Adipocyte (in vitro differentiated cells): Measurements from ENCODE around the gene ZNF85.
"Not testable (repeated sequence)": the region's sequence is repeated elsewhere in the genome, so short reads cannot be mapped to it uniquely, and the experiment has no call there.

Experiments used
- DNase-seq: peaks from one replicate; pipeline ENCODE4 v3.0.0-alpha.2; 2015; ENCODE audit warnings: low read depth
- H3K27me3 ChIP-seq: replicated peaks from 2 replicates; pipeline ENCODE4 v1.7.0; 2013; ENCODE audit warnings: mild to moderate bottlenecking, low read length, moderate library complexity; ENCODE audit not compliant: control insufficient read depth, insufficient read depth
- H3K36me3 ChIP-seq: 2 replicates; pipeline ENCODE4 v1.7.0; 2013; ENCODE audit warnings: low read length, mild to moderate bottlenecking, moderate library complexity; ENCODE audit not compliant: control insufficient read depth, insufficient read depth, severe bottlenecking
- H3K4me1 ChIP-seq: 2 replicates; pipeline ENCODE4 v1.7.0; 2013; ENCODE audit warnings: mild to moderate bottlenecking, low read length, moderate library complexity; ENCODE audit not compliant: control insufficient read depth, insufficient read depth
- H3K4me3 ChIP-seq: 2 replicates; pipeline ENCODE4 v1.7.0; 2013; ENCODE audit warnings: mild to moderate bottlenecking, low read length, moderate library complexity
- H3K9ac ChIP-seq: 2 replicates; pipeline ENCODE4 v1.7.0; 2013; ENCODE audit warnings: mild to moderate bottlenecking, low read length, moderate library complexity
- H3K9me3 ChIP-seq: 2 replicates; pipeline ENCODE4 v1.7.0; 2013; ENCODE audit warnings: mild to moderate bottlenecking, low read length, moderate library complexity; ENCODE audit not compliant: control insufficient read depth

ZNF85 gene

DNA sequence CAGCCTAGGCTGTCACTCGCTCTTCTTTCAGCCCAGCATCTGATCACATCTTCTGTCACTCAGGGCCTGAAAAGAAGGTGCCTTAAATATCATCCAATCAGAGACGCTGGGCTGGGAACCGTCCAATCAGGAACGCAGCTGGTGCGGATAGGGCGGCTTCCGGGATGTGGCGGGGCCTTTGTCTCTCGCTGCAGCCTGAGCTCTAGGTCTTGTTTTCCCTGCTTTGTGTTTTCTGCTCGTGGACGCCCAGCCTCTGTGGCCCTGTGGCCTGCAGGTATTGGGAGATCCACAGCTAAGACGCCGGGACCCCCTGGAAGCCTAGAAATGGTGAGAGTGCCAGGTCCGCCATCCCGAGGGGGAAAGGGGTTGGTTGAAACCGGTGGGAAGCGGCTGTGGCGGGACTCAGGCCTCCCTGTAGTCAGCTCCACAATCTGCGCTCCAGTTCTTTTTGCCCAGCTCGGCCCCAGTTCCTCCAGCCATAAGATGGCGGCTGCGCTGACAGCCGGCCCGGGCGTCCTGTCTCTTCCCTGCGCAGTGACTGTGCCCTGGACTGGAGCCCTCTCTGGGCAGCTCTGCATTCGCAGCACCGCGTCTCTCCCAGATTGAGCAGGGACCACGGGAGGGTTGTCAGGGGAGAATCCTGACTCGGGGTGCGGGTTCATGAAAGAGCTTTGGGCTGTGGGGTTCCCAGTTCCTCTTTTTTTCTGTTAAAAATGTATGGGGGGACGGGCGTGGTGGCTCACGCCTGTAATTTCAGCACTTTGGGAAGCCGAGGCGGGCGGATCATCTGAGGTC lies at the start of gene ZNF85:
ZNF85 (plus strand) TSS at position 175 of the 795 bp plus-strand sequence; CDS start at position 325, 150 bp downstream.
- H3K9ac ChIP-seq = peak within 1 kb of the TSS; percentile 86
- DNase-seq = peak; percentile 94
- H3K36me3 ChIP-seq = no peaks in the 10 kb centered on the region
- H3K4me1 ChIP-seq = peaks cover 2% of the 10 kb centered on the region
- H3K9me3 ChIP-seq = no peaks in the 10 kb centered on the region
- H3K27me3 ChIP-seq = no peaks in the 10 kb centered on the region
- H3K4me3 ChIP-seq = peak within 1 kb of the TSS; percentile 88

DNA sequence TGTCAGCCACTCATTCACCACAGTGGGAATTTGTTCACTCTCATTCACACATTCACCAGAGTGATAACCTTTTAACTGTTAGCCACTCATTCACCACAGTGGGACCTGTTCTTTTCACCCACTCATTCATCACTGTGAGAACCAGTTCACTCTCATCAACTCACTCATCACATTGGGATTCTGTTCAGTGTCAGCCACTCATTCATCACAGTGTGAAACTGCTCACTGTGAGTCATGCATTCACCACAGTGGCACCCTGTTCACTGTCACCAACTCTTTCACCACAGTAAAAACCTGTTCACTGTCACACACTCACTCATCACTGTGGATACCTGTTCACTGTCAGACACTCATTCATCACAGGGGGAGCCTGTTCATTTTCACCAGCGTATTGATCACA lies 43.5 kb upstream of the ZNF85 start:
- no peaks in the 10 kb centered on the region for H3K4me1 ChIP-seq
- no peaks in the 10 kb centered on the region for H3K36me3 ChIP-seq
- no peak for DNase-seq
- peaks cover 14% of the 10 kb centered on the region for H3K9me3 ChIP-seq
- H3K9ac ChIP-seq = no peak overlapping the region
- H3K4me3 ChIP-seq = no peak overlapping the region
- H3K27me3 ChIP-seq = no peaks in the 10 kb centered on the region

DNA sequence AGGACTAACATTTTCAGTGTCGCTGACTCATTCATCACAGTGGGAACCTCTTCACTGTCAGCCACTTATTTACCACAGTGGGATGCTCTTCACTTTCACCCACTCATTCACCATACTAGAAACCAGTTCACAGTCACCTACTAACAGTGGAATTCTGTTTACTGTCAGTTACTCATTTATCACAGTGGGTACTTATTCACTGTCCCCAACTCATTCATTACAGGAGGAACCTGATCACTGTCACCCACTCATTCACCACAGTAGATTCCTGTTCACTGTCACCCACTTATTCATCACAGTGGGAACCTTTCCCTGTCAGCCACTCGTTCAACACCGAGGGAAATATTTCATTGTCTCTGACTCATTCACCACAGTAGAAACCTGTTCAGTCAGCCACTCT lies 10.1 kb upstream of the ZNF85 start:
- Histone ChIP-seq H3K4me3 (no peak overlapping the region), H3K27me3 (no peaks in the 10 kb centered on the region), H3K9ac (no peak overlapping the region), H3K9me3 (no peaks in the 10 kb centered on the region), H3K36me3 (no peaks in the 10 kb centered on the region), H3K4me1 (no peaks in the 10 kb centered on the region)
- no peak for DNase-seq

DNA sequence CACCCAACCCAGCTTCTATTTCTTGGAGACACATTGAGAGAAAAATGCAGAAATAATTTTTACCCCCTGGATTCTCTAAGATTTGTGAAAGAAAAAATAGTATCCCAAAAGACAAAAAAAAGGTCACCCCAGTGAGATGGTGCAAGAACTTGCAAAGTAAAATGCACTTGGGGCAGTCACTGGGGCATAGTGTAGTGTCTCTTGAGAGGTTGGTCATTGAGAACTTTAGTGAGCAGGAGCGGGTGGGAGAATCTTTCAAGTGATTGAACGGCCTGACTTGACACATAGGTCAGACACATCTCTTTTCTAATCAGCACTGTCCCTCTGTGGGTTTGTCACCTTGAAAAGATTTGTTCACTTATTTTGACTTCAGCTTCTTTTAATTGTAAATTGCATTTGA lies 2.4 kb downstream of the ZNF85 start:
- no peak overlapping the region for H3K4me3 ChIP-seq
- peaks cover 2% of the 10 kb centered on the region for H3K4me1 ChIP-seq
- H3K36me3 ChIP-seq = no peaks in the 10 kb centered on the region
- no peaks in the 10 kb centered on the region for H3K27me3 ChIP-seq
- no peaks in the 10 kb centered on the region for H3K9me3 ChIP-seq
- H3K9ac ChIP-seq = no peak overlapping the region
- DNase-seq = no peak

DNA sequence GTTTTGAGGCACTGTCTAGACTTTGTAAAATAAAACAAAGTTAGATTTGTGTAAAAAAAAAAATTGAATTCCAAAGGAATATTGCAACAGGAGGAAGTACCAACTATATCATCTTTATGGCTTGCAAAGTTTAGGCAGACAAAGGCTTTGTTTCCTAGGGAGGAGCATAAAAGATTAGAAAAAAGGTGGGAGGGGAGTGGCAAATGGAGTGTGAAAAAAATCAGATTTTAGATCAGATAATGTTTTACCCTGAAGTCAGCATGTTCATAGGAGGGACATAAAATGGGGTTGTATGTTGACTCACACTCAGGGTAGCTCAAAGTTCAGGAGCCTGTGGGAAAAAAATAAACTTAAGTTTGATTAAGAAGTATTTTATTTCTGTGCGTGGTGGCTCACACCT lies 3.7 kb downstream of the ZNF85 start:
- H3K4me1 ChIP-seq = peaks cover 2% of the 10 kb centered on the region
- H3K4me3 ChIP-seq = no peak overlapping the region
- no peak overlapping the region for H3K9ac ChIP-seq
- no peaks in the 10 kb centered on the region for H3K9me3 ChIP-seq
- no peaks in the 10 kb centered on the region for H3K27me3 ChIP-seq
- H3K36me3 ChIP-seq = no peaks in the 10 kb centered on the region
- no peak for DNase-seq

DNA sequence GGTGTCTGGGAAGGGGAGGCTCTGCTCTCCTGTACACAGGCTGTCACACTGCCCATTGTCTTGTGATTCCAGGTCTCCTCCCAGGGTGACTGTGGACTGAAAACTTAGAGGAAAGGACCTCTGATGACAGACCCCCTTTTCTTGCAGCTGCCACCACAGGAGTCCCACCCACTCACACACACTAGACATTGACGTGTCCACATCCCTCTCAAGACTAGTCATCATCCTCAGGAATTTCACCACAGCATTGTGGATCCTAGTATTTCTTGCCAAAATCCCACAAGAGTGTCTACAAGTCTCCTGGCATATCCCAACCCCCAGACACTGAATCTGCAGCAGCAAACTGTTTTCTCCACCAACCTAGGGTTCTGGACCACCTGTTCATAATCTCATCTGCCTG lies 5.3 kb downstream of the ZNF85 start:
- H3K27me3 ChIP-seq = no peaks in the 10 kb centered on the region
- no peak overlapping the region for H3K9ac ChIP-seq
- no peak overlapping the region for H3K4me3 ChIP-seq
- H3K36me3 ChIP-seq = no peaks in the 10 kb centered on the region
- H3K4me1 ChIP-seq = peaks cover 2% of the 10 kb centered on the region
- no peaks in the 10 kb centered on the region for H3K9me3 ChIP-seq
- DNase-seq = peak; percentile 43

DNA sequence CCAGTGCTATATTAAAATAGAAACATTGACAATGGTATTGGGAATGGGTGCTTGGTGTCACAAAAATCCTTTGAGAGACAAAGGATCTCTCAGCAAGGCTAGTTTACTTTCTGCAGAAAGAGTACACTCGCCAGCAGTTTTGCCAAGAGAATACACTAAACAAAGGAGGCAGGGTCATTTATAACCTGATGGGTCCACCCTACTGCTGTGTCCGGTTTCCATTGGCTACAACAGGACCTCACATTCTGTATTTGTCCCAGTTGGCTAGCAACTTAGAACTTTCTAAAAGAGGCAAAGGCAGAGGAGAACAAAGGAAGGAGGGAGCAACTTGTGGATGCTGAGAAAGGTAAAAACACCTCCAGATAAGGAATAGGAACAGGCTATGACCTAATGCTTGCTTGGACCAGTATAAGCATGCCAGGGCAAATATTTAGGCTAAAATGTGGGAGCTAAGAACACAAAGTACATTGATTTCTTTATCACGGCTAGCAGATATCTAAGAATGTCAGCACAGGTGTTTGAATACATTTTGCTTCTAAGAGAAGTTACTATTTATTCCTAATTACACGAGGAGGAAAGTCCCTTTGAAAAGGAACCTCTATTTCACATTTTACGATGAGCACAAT lies 13.4 kb downstream of the ZNF85 start:
- not testable (repeated sequence) for H3K9me3 ChIP-seq, H3K4me3 ChIP-seq, DNase-seq, H3K9ac ChIP-seq, H3K4me1 ChIP-seq, H3K27me3 ChIP-seq
- H3K36me3 ChIP-seq = peaks cover 38% of the 10 kb centered on the region

DNA sequence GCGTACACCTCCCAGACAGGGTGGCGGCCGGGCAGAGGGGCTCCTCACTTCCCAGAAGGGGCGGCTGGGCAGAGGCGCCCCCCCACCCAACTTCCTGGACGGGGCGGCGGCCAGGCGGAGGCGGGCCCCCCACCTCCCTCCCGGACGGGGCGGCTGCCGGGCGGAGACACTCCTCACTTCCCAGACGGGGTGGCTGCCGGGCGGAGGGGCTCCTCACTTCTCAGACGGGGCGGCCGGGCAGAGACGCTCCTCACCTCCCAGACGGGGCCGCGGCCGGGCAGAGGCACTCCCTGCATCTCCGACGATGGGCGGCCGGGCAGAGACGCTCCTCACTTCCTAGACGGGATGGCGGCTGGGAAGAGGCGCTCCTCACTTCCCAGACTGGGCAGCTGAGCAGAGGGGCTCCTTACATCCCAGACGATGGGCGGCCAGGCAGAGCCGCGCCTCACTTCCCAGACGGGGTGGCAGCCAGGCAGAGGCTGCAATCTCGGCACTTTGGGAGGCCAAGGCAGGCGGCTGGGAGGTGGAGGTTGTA lies 29.6 kb downstream of the ZNF85 start:
- peaks cover 39% of the 10 kb centered on the region for H3K9me3 ChIP-seq
- DNase-seq, H3K4me3 ChIP-seq: not testable (repeated sequence)

DNA sequence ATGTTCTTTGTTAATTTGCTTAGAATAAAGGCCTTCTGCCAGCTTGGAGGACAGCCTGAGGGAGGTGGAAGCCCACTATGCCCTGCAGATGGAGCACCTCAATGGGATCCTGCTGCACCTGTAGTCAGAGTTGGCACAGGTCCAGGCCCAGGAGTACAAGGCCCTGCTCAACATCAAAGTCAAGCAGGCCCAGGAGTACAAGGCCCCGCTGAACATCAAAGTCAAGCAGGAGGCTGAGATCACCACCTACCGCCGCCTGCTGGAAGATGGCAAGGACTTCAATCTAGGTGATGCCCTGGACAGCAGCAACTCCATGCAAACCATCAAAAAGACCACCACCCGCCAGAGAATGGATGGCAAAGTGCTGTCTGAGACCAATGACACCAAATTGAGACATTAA lies 41.7 kb downstream of the ZNF85 start:
- Histone ChIP-seq H3K36me3 (no peaks in the 10 kb centered on the region), H3K4me3 (no peak overlapping the region), H3K4me1 (no peaks in the 10 kb centered on the region), H3K9me3 (peaks cover 8% of the 10 kb centered on the region), H3K27me3 (no peaks in the 10 kb centered on the region), H3K9ac (no peak overlapping the region)
- DNase-seq = no peak

More for the DNA sequence above, 29.6 kb downstream of the ZNF85 start:
- H3K36me3 ChIP-seq = peaks cover 20% of the 10 kb centered on the region
- not testable (repeated sequence) for H3K4me1 ChIP-seq, H3K9ac ChIP-seq, H3K27me3 ChIP-seq

DNA sequence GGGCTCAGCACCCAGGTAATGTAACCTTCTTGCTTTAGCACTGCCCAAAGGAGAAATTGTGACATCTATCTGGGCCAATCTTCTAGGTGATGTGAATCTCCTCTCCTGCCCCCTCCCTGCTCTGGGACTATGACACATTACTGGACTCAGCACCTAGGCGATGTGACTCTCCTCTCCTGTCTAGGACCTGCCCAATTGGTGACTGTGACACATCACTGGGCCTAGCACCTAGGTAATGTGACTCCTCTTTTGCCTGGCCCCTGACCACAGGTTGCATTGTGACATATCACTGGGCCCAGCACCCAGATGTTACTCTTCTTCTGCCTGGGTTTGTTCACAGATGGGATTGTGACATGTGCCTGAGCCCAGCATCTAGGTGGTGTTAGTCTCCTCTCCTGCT lies 45.0 kb downstream of the ZNF85 start:
- Histone ChIP-seq H3K9ac (no peak overlapping the region), H3K9me3 (peaks cover 3% of the 10 kb centered on the region)

DNA sequence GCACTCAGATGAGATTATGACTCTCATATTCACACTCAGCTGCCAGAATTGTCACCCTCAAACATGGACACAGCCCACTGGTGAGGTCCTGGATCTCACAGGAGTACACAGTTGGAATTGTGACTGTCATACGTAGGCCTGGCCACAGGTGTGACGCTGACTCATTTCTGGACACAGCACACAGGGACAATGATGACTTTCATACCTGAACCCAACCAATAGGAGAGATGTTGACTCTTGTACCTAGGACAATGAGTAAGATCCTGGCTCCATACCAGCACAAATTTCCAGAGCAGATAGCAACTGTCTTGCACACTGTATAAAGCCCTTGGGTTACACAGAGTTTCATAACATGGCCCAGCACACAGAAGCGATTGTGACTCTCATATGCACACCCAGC lies 46.4 kb downstream of the ZNF85 start:
- no peaks in the 10 kb centered on the region for H3K36me3 ChIP-seq
- no peak for DNase-seq
- H3K9ac ChIP-seq = no peak overlapping the region
- H3K9me3 ChIP-seq = peaks cover 3% of the 10 kb centered on the region
- H3K4me3 ChIP-seq = no peak overlapping the region
- no peaks in the 10 kb centered on the region for H3K27me3 ChIP-seq
- H3K4me1 ChIP-seq = no peaks in the 10 kb centered on the region

More for the DNA sequence above, 45.0 kb downstream of the ZNF85 start:
- H3K4me3 ChIP-seq = no peak overlapping the region
- no peaks in the 10 kb centered on the region for H3K4me1 ChIP-seq
- no peaks in the 10 kb centered on the region for H3K36me3 ChIP-seq
- no peaks in the 10 kb centered on the region for H3K27me3 ChIP-seq
- DNase-seq = no peak
